Measurements from ENCODE around the gene MAPK8.

MAPK8 gene

GRCh38 chr10:48465860-48466521 is 159.5 kb downstream of the MAPK8 start:
- TF ChIP-seq EZH2 (optimal IDR thresholded peaks at IDR 0.05; ENCODE audit: low read depth, low read length) (no peak), EZH2phosphoT487 (IDR thresholded peaks at IDR 0.05; ENCODE audit: low read length) (no peak), CTCF (IDR thresholded peaks at IDR 0.05; ENCODE audit: low read length) (no peak)
- H3K4me1 ChIP-seq (ENCODE audit: low read length), result no peaks in the 10 kb centered on the region
- H2AFZ ChIP-seq (ENCODE audit: low read length), result no peak overlapping the region
- no peak overlapping the region for H3K4me3 ChIP-seq (ENCODE audit: low read length)
- H3K9me3 ChIP-seq (replicated peaks; ENCODE audit: insufficient read depth, low read length), result no peaks in the 10 kb centered on the region
- H3F3A ChIP-seq (ENCODE audit: insufficient read depth, low read length), result no peaks in the 10 kb centered on the region
- no peak overlapping the region for H3K4me2 ChIP-seq (ENCODE audit: low read depth, low read length)
- no peak overlapping the region for H3K27ac ChIP-seq (ENCODE audit: low read length)
- no peak overlapping the region for H3K9ac ChIP-seq (ENCODE audit: low read length)
- no peak for DNase-seq
- H3K9me2 ChIP-seq (replicated peaks; ENCODE audit: insufficient read depth, low read length), result no peaks in the 10 kb centered on the region
- no peaks in the 10 kb centered on the region for H3K36me3 ChIP-seq (replicated peaks; ENCODE audit: insufficient read depth, low read length)
- no peaks in the 10 kb centered on the region for H4K20me1 ChIP-seq (ENCODE audit: insufficient read depth, low read length)
- H3K27me3 ChIP-seq (replicated peaks; ENCODE audit: insufficient read depth, low read length), result no peaks in the 10 kb centered on the region
- H3K79me2 ChIP-seq (ENCODE audit: low read length), result no peaks in the 10 kb centered on the region

GRCh38 chr10:48466611-48467240 is 160.2 kb downstream of the MAPK8 start:
- H3K4me3 ChIP-seq (ENCODE audit: low read length), result no peak overlapping the region

DNA sequence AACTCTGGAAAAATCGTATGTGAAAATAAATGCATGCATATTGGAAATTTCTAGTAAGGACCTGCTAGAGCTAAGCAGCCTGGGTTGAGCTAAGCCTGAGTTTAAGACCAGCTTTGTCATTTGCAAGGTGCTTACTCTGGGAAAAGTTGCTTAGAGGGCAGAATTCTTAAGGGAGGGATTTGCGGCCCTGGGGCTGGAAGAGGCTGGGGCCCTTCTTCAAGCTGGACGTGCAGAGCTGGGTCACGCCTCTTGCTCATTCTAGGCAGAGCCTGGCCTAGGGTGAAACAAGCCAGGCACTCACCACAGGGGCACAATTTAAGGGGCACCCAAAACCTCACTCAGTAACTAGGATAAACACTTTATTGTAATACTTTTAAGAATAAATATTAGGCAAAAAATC is 161.2 kb downstream of the MAPK8 start:
- Histone ChIP-seq H3K4me1 (ENCODE audit: low read length) (no peaks in the 10 kb centered on the region), H3K9ac (ENCODE audit: low read length) (no peak overlapping the region), H3K4me2 (ENCODE audit: low read depth, low read length) (no peak overlapping the region), H3K9me2 (replicated peaks; ENCODE audit: insufficient read depth, low read length) (no peaks in the 10 kb centered on the region), H3K36me3 (replicated peaks; ENCODE audit: insufficient read depth, low read length) (no peaks in the 10 kb centered on the region), H2AFZ (ENCODE audit: low read length) (no peak overlapping the region), H3K27me3 (replicated peaks; ENCODE audit: insufficient read depth, low read length) (no peaks in the 10 kb centered on the region), H3F3A (ENCODE audit: insufficient read depth, low read length) (no peaks in the 10 kb centered on the region), H3K4me3 (ENCODE audit: low read length) (no peak overlapping the region), H3K27ac (ENCODE audit: low read length) (no peak overlapping the region), H3K9me3 (replicated peaks; ENCODE audit: insufficient read depth, low read length) (no peaks in the 10 kb centered on the region), H3K79me2 (ENCODE audit: low read length) (no peaks in the 10 kb centered on the region), H4K20me1 (ENCODE audit: insufficient read depth, low read length) (no peaks in the 10 kb centered on the region)
- no peak for DNase-seq
- no peak for TF ChIP-seq EZH2phosphoT487 (IDR thresholded peaks at IDR 0.05; ENCODE audit: low read length)
- TF ChIP-seq EZH2 (optimal IDR thresholded peaks at IDR 0.05; ENCODE audit: low read depth, low read length), result no peak
- TF ChIP-seq CTCF (IDR thresholded peaks at IDR 0.05; ENCODE audit: low read length), result no peak

More at GRCh38 chr10:48466611-48467240, 160.2 kb downstream of the MAPK8 start:
- Histone ChIP-seq H3F3A (ENCODE audit: insufficient read depth, low read length) (no peaks in the 10 kb centered on the region), H3K9me2 (replicated peaks; ENCODE audit: insufficient read depth, low read length) (no peaks in the 10 kb centered on the region), H3K27ac (ENCODE audit: low read length) (no peak overlapping the region), H4K20me1 (ENCODE audit: insufficient read depth, low read length) (no peaks in the 10 kb centered on the region), H3K36me3 (replicated peaks; ENCODE audit: insufficient read depth, low read length) (no peaks in the 10 kb centered on the region), H3K79me2 (ENCODE audit: low read length) (no peaks in the 10 kb centered on the region), H3K9ac (ENCODE audit: low read length) (no peak overlapping the region), H3K27me3 (replicated peaks; ENCODE audit: insufficient read depth, low read length) (no peaks in the 10 kb centered on the region), H3K4me1 (ENCODE audit: low read length) (no peaks in the 10 kb centered on the region), H3K9me3 (replicated peaks; ENCODE audit: insufficient read depth, low read length) (no peaks in the 10 kb centered on the region), H3K4me2 (ENCODE audit: low read depth, low read length) (no peak overlapping the region), H2AFZ (ENCODE audit: low read length) (no peak overlapping the region)
- no peak for DNase-seq
- TF ChIP-seq CTCF (IDR thresholded peaks at IDR 0.05; ENCODE audit: low read length), result no peak
- TF ChIP-seq EZH2 (optimal IDR thresholded peaks at IDR 0.05; ENCODE audit: low read depth, low read length), result no peak
- TF ChIP-seq EZH2phosphoT487 (IDR thresholded peaks at IDR 0.05; ENCODE audit: low read length), result no peak

All from MM.1S (cell line).